Kidney capillary endothelial cell (primary cell): Measurements from ENCODE around the gene ATP13A5.

ENCODE experiments used
- DNase-seq: peaks from one replicate; pipeline ENCODE4 v3.0.0-alpha.2; 2018; ENCODE audit warnings: low spot score

ATP13A5 gene

GRCh38 chr3:193269343-193270028, 109.1 kb downstream of the ATP13A5 start:
- no peak for DNase-seq

GRCh38 chr3:193262707-193263106, 115.8 kb downstream of the ATP13A5 start:
- DNase-seq: no peak

GRCh38 chr3:193261970-193262369, 116.6 kb downstream of the ATP13A5 start:
- no peak for DNase-seq

GRCh38 chr3:193253986-193254660, 124.4 kb downstream of the ATP13A5 start:
- no peak for DNase-seq

- DNase-seq: no peak
These were observed 128.1 kb downstream of the ATP13A5 start for GRCh38 chr3:193250492-193250891.

GRCh38 chr3:193248848-193249468, 129.6 kb downstream of the ATP13A5 start:
- DNase-seq: no peak

GRCh38 chr3:193243571-193243970, 135.0 kb downstream of the ATP13A5 start:
- DNase-seq: no peak

GRCh38 chr3:193241716-193242115, 136.8 kb downstream of the ATP13A5 start:
- no peak for DNase-seq

- DNase-seq: peak; percentile 65
These were observed 137.5 kb downstream of the ATP13A5 start, which contains the start of gene PLAAT1 for GRCh38 chr3:193240850-193241706. TSS of gene PLAAT1 (plus strand) at chr3:193241222. CDS start at chr3:193255651, 14,429 bp downstream.

GRCh38 chr3:193240436-193240849, 138.1 kb downstream of the ATP13A5 start:
- DNase-seq: peak; percentile 8

GRCh38 chr3:193237030-193237429, 141.5 kb downstream of the ATP13A5 start:
- DNase-seq: no peak

GRCh38 chr3:193236599-193236998, 142.0 kb downstream of the ATP13A5 start:
- no peak for DNase-seq

GRCh38 chr3:193231201-193231600, 147.4 kb downstream of the ATP13A5 start:
- no peak for DNase-seq

GRCh38 chr3:193230610-193231009, 147.9 kb downstream of the ATP13A5 start:
- no peak for DNase-seq

- peak; percentile 30 for DNase-seq
These were observed 148.6 kb downstream of the ATP13A5 start for GRCh38 chr3:193229851-193230420.

- no peak for DNase-seq
These were observed 150.3 kb downstream of the ATP13A5 start for GRCh38 chr3:193228206-193228605.

- DNase-seq: no peak
These were observed 153.0 kb downstream of the ATP13A5 start for GRCh38 chr3:193225302-193226125.
